ENCODE data around the gene SNRPD2. TPM values are rescaled to one million over a fixed set of nuclear protein-coding genes. Genes with fewer than 3 reads are reported as not detected.
A peak's percentile ranks its signal among the peaks of the same experiment; 100 is the strongest.

SNRPD2 gene
- polyA plus RNA-seq, 2 of the 4 experiments (the other 2 are of a cell fraction), result 811 to 1,002 TPM

- no peaks in the 10 kb centered on the region for H3K9me3 ChIP-seq
- POLR2A ChIA-PET, result interaction anchor here (1.4 kb wide), 3 partner anchors 23 to 47 kb away, joined by 3 to 6 read pairs (median 3); partner anchors contain the start of genes QPCTL and SIX5
- peak in 1 of 2 experiments; percentile 55 for DNase-seq (ENCODE audit: low read depth in 1 of 2, low spot score in 1 of 2)
- 81% methylated on average over 10 of the region's 10 CpGs for WGBS (ENCODE audit: missing lambda C conversion rate)
- no peak overlapping the region for H3K4me3 ChIP-seq
- no peak for FAIRE-seq
- H3K4me1 ChIP-seq, result peaks cover 7% of the 10 kb centered on the region; the same call in 1 of the 3 replicates
- peak; percentile 48 to 64; a peak in 3 of 6 replicates for ATAC-seq
- no peak overlapping the region for H3K4me2 ChIP-seq
- TF ChIP-seq ZC3H11A (IDR thresholded peaks at IDR 0.05), result no peak
- peak in 1 of 2 experiments; percentile 10; a peak in 1 of 4 replicates for TF ChIP-seq CEBPB (IDR thresholded peaks at IDR 0.05)
- CTCF ChIA-PET, result interaction anchor here (0.6 to 9.5 kb wide), 7 partner anchors 9 to 78 kb away, joined by 3 to 68 read pairs (median 3); partner anchors contain the start of gene FBXO46
- H3K27ac ChIP-seq, result no peak overlapping the region
Measured at GRCh38 chr19:45739498-45740439, 48.0 kb upstream of the SNRPD2 start.

DNA sequence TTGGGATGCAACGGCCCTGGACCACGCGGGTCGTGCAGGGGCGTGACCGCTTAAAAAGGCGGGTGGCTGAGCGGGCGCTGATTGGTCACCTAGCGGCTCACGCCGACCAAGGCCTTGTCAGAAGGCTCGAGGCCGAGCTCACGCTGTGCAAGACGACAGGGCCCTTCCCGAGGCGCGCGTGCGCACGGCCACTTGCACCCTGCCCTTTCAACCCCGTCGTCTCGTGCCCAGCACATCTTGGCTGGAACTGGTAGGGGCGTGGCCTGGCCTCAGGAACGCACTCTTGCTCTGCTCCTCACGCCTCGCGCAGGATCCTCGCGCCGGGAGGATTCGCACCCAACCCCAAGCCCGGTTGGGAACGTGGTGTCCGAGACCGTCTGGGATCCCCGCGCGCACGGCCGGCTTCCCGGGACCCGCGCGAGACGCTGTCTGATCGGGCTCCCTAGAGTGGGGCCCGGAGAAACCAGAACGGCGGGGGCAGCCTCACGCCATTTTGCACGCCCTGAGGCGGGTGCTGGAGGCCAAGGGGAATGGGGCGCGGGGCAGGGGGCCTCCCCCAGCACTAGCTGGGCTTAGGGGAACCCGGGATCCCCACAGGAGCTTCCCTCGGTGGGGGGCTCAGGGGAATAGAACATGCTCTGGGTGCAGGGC lies 41.5 kb upstream of the SNRPD2 start, which contains the start of gene MEIOSIN:
Gene MEIOSIN (plus strand): TSS at position 280 of the 651 bp plus-strand sequence. CDS start 1,938 bp downstream, outside the sequence.
- no peak for ATAC-seq
- CTCF ChIA-PET, result interaction anchor here (0.8 to 3.9 kb wide), 9 partner anchors 10 to 142 kb away, joined by 3 to 25 read pairs (median 3); partner anchors contain the start of gene SIX5
- H3K4me1 ChIP-seq, result peaks cover 27% of the 10 kb centered on the region
- H3K27ac ChIP-seq, result no peak within 1 kb of the TSS
- H3K4me3 ChIP-seq, result no peak within 1 kb of the TSS
- POLR2A ChIA-PET, result no interaction called here
- TF ChIP-seq ZC3H11A (IDR thresholded peaks at IDR 0.05) (no peak), RAD21 (conservative IDR thresholded peaks at IDR 0.05 in 1 of 2, IDR thresholded peaks at IDR 0.05 in 1 of 2) (no peak), HDAC2 (IDR thresholded peaks at IDR 0.05) (no peak), RNF2 (IDR thresholded peaks at IDR 0.05; ENCODE audit: borderline replicate concordance, low read depth) (no peak), KDM5A (IDR thresholded peaks at IDR 0.05) (no peak), HMGXB4 (CRISPR knock-in tag; IDR thresholded peaks at IDR 0.05; ENCODE audit: borderline replicate concordance) (no peak), CBX8 (IDR thresholded peaks at IDR 0.05) (no peak), HOXA7 (CRISPR knock-in tag; IDR thresholded peaks at IDR 0.05) (no peak), TP53 (CRISPR knock-in tag; IDR thresholded peaks at IDR 0.05) (no peak), POLR2A (IDR thresholded peaks at IDR 0.05; ENCODE audit: low read length) (no peak), NR3C1 (IDR thresholded peaks at IDR 0.05) (no peak)
- WGBS (ENCODE audit: missing lambda C conversion rate), result 94% methylated on average over 59 of the region's 59 CpGs
- H3K9me3 ChIP-seq, result no peaks in the 10 kb centered on the region
- no peak for FAIRE-seq
- H3K4me2 ChIP-seq, result no peak within 1 kb of the TSS
- no peak for DNase-seq (ENCODE audit: low read depth in 1 of 2, low spot score in 1 of 2)

DNA sequence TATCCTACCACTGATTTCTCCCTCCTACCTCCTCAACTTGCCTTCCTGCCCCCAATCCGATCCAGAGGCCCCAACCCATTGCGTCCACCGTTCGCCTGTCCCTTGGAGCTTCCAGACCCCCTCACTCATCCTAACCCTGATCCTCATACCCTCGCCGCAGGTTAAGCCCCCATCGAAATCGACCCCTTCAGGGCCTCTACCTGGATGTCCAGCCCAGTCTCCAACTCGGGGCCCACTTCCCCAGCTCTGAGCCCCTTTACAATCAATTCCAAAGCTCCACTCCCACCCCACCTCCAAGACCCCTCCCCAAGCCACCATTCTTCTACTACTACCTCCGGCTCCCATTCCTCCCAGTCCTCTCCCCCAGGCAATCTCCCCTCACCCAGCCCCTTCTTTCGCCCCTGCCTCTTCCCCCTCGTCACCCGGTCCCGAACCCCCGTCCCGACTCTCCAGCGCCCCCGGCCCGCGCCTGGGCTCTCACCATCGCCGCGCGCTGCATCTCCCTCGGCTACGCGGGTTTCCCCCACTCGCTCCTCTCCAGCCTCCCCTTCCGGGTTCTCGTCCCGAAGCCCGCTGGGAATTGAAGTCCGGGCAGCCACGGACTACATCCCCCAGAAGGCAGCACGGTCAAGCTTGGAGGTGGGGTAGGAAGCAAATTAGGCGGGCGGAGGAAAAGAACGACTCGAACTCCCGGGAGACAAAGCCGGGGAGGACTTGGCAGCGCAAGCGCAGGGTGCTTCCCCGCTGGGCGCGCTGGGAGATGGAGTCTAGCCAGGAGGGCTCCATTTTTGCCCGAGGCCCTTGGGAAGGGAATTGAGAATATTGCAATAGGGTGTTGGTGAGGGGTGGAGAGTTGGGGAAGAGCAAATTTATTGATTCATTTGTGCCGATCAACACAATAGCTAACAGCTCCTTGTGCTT lies 38.9 kb upstream of the SNRPD2 start, which contains the start of gene FBXO46:
Gene FBXO46 (minus strand): TSS at position 529 of the 921 bp plus-strand sequence. CDS start 17,401 bp downstream, outside the sequence.
- 2% methylated on average over 29 of the region's 48 CpGs for WGBS (ENCODE audit: missing lambda C conversion rate)
- Histone ChIP-seq H3K4me3 (peak within 1 kb of the TSS; percentile 89), H3K4me2 (peak within 1 kb of the TSS; percentile 87), H3K4me1 (peaks cover 24% of the 10 kb centered on the region), H3K27ac (peak within 1 kb of the TSS; percentile 92 to 95), H3K9me3 (no peaks in the 10 kb centered on the region)
- FAIRE-seq, result peak; percentile 96
- peak; percentile 98 to 99 for ATAC-seq
- TF ChIP-seq MYC (IDR thresholded peaks at IDR 0.05; ENCODE audit: borderline replicate concordance, low read length) (peak; percentile 42; the same call in 1 of the 2 replicates), PHF8 (IDR thresholded peaks at IDR 0.05; ENCODE audit: borderline replicate concordance, low read depth) (peak; percentile 79), CTCF (IDR thresholded peaks at IDR 0.05) (no peak), JUN (IDR thresholded peaks at IDR 0.05) (peak in 1 of 2 experiments; percentile 78; a peak in 2 of 5 replicates), JUNB (IDR thresholded peaks at IDR 0.05) (no peak), RAD21 (conservative IDR thresholded peaks at IDR 0.05 in 1 of 2, IDR thresholded peaks at IDR 0.05 in 1 of 2) (peak; percentile 14 to 23; a peak in 2 of 5 replicates), EHMT2 (IDR thresholded peaks at IDR 0.05; ENCODE audit: low read depth) (no peak), SREBF2 (IDR thresholded peaks at IDR 0.05) (no peak), CHD2 (IDR thresholded peaks at IDR 0.05; ENCODE audit: low read length, partially characterized antibody) (no peak), NFE2L2 (conservative IDR thresholded peaks at IDR 0.05; ENCODE audit: low read length) (no peak), FOXS1 (CRISPR knock-in tag; IDR thresholded peaks at IDR 0.05) (no peak), BCL3 (IDR thresholded peaks at IDR 0.05) (peak; percentile 79; the same call in 1 of the 3 replicates), KDM5A (IDR thresholded peaks at IDR 0.05) (no peak), POLR2A (IDR thresholded peaks at IDR 0.05; ENCODE audit: low read length) (peak; percentile 75)
- DNase-seq (ENCODE audit: low read depth in 1 of 2, low spot score in 1 of 2), result peak; percentile 98 to 99
- ChIA-PET CTCF (interaction anchor here (0.6 to 3.4 kb wide), 17 partner anchors 9 to 291 kb away, joined by 3 to 24 read pairs (median 4); partner anchors contain the start of genes QPCTL and SIX5), POLR2A (interaction anchor here (0.5 to 2.5 kb wide), 7 partner anchors 10 to 70 kb away, joined by 3 to 34 read pairs (median 6); partner anchors contain the start of genes DMPK, QPCTL, SIX5 and SNRPD2)

Data from A549 (cell line).